ENCODE data around the gene AGFG1.

AGFG1 gene

GRCh38 chr2:227509824-227510619 lies 38.1 kb downstream of the AGFG1 start:
- Histone ChIP-seq H3K4me3 (ENCODE audit: low read depth, low read length) (no peak overlapping the region), H3K27me3 (ENCODE audit: insufficient read depth, low read length) (no peaks in the 10 kb centered on the region), H3K79me2 (ENCODE audit: control insufficient read depth, insufficient read depth, low read length, poor library complexity) (peaks cover 10% of the 10 kb centered on the region), H3K36me3 (ENCODE audit: control insufficient read depth in 1 of 2, insufficient read depth in 2 of 2, low read length in 2 of 2) (peaks cover 0 to 2% of the 10 kb centered on the region in 2 experiments), H3K4me1 (ENCODE audit: control insufficient read depth in 1 of 2, insufficient read depth in 2 of 2, low read length in 2 of 2) (peaks cover 4 to 21% of the 10 kb centered on the region in 2 experiments), H2BK5ac (ENCODE audit: low read depth, low read length, poor library complexity) (peak overlapping the region; percentile 82), H3K4ac (ENCODE audit: low read depth, low read length) (peak overlapping the region; percentile 89), H4K91ac (ENCODE audit: low read depth, low read length) (peak overlapping the region; percentile 80), H3K9ac (ENCODE audit: low read length) (no peak overlapping the region), H4K12ac (ENCODE audit: low read depth, low read length) (no peak overlapping the region), H3K4me2 (ENCODE audit: low read length) (peak overlapping the region; percentile 33), H2BK120ac (ENCODE audit: insufficient read depth, low read length, poor library complexity) (peak overlapping the region; percentile 43), H3K79me1 (ENCODE audit: low read length) (peaks cover 4% of the 10 kb centered on the region), H3K18ac (ENCODE audit: low read length) (peak overlapping the region; percentile 46), H3K14ac (ENCODE audit: low read length) (no peak overlapping the region), H4K8ac (ENCODE audit: low read depth, low read length) (no peak overlapping the region), H2BK12ac (ENCODE audit: low read length) (no peak overlapping the region), H3K27ac (ENCODE audit: low read depth, low read length) (peak overlapping the region; percentile 85), H2AFZ (ENCODE audit: insufficient read depth, low read length, poor library complexity) (no peak overlapping the region), H2AK5ac (ENCODE audit: low read length) (no peak overlapping the region), H3K23ac (ENCODE audit: low read length) (no peak overlapping the region), H3K9me3 (ENCODE audit: insufficient read depth, low read depth, low read length) (no peaks in the 10 kb centered on the region)
- no CpG with 5 or more reads among the region's 4 CpGs for WGBS (ENCODE audit: extremely low coverage, insufficient coverage, insufficient read length)
- peak; percentile 39 to 60 for DNase-seq

DNA sequence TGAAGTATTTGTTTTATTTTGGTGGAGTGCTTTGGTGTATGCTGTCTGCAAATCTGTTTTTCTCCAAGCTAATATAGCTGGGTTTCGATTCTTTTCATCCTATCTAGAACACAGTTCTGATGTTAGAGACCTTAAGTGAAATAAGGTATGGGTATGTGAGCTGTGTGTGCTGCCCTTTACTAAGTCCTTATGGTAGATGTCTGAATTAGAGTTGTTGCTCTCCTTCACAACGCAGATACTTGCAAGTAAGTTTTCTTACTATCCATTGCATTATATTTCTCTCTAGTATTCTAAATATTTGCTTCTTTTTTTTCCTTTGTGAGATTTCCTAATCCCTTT lies 38.6 kb downstream of the AGFG1 start:
- peak overlapping the region; percentile 85 for H3K27ac ChIP-seq (ENCODE audit: low read depth, low read length)
- no peaks in the 10 kb centered on the region for H3K27me3 ChIP-seq (ENCODE audit: insufficient read depth, low read length)
- no peak overlapping the region for H3K9ac ChIP-seq (ENCODE audit: low read length)
- no peak overlapping the region for H4K8ac ChIP-seq (ENCODE audit: low read depth, low read length)
- H3K14ac ChIP-seq (ENCODE audit: low read length) = no peak overlapping the region
- peaks cover 10% of the 10 kb centered on the region for H3K79me2 ChIP-seq (ENCODE audit: control insufficient read depth, insufficient read depth, low read length, poor library complexity)
- no peak for DNase-seq
- H4K91ac ChIP-seq (ENCODE audit: low read depth, low read length) = no peak overlapping the region
- H2BK5ac ChIP-seq (ENCODE audit: low read depth, low read length, poor library complexity) = no peak overlapping the region
- H3K4ac ChIP-seq (ENCODE audit: low read depth, low read length) = peak overlapping the region; percentile 89
- no peak overlapping the region for H3K23ac ChIP-seq (ENCODE audit: low read length)
- no peaks in the 10 kb centered on the region for H3K9me3 ChIP-seq (ENCODE audit: insufficient read depth, low read depth, low read length)
- peaks cover 4% of the 10 kb centered on the region for H3K79me1 ChIP-seq (ENCODE audit: low read length)
- H2BK120ac ChIP-seq (ENCODE audit: insufficient read depth, low read length, poor library complexity) = peak overlapping the region; percentile 43
- H3K36me3 ChIP-seq (ENCODE audit: control insufficient read depth in 1 of 2, insufficient read depth in 2 of 2, low read length in 2 of 2) = peaks cover 0 to 2% of the 10 kb centered on the region in 2 experiments
- H3K4me1 ChIP-seq (ENCODE audit: control insufficient read depth in 1 of 2, insufficient read depth in 2 of 2, low read length in 2 of 2) = peaks cover 4 to 21% of the 10 kb centered on the region in 2 experiments
- peak overlapping the region; percentile 33 for H3K4me2 ChIP-seq (ENCODE audit: low read length)
- no peak overlapping the region for H2BK12ac ChIP-seq (ENCODE audit: low read length)
- no peak overlapping the region for H2AFZ ChIP-seq (ENCODE audit: insufficient read depth, low read length, poor library complexity)
- WGBS (ENCODE audit: extremely low coverage, insufficient coverage, insufficient read length) = no CpG with 5 or more reads among the region's 2 CpGs
- no peak overlapping the region for H3K18ac ChIP-seq (ENCODE audit: low read length)
- no peak overlapping the region for H2AK5ac ChIP-seq (ENCODE audit: low read length)
- no peak overlapping the region for H3K4me3 ChIP-seq (ENCODE audit: low read depth, low read length)
- H4K12ac ChIP-seq (ENCODE audit: low read depth, low read length) = no peak overlapping the region

DNA sequence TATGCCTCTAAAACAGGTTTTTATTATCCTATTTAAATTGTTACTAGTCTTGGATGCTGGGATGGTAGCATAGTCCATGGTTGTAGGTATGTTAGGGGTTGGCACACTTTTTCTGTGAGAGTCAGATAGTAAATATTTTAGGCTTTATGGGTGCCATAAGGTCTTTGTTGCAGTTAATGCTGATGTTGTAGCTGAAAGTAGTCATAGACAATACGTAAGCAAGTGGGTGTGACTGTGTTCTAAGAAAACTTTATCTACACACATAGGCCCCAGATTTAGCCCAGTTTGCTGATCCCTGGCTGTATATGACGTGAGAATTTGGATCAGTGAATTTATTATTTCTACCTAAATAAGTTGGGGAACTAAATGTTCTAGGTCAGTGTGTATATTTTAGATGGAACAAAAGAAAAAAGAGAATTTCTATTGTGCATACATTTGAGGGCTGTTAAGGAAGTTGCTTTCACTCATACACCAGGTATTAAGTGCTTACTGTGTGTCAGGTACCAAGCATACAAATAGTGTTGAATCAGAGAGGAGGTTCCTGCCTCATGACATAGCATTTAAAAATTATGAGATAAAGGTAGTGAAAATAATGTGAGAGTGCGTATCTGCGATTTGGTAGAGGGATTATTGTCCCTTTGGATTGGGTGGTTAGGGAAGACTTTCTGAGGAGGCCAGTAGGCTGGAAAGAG lies 39.4 kb downstream of the AGFG1 start:
- Histone ChIP-seq H4K8ac (ENCODE audit: low read depth, low read length) (no peak overlapping the region), H3K4me3 (ENCODE audit: low read depth, low read length) (no peak overlapping the region), H3K79me1 (ENCODE audit: low read length) (peaks cover 5% of the 10 kb centered on the region), H3K4ac (ENCODE audit: low read depth, low read length) (peak overlapping the region; percentile 86), H3K36me3 (ENCODE audit: control insufficient read depth in 1 of 2, insufficient read depth in 2 of 2, low read length in 2 of 2) (peaks cover 0 to 2% of the 10 kb centered on the region in 2 experiments), H3K27ac (ENCODE audit: low read depth, low read length) (no peak overlapping the region), H4K12ac (ENCODE audit: low read depth, low read length) (no peak overlapping the region), H3K9ac (ENCODE audit: low read length) (no peak overlapping the region), H2BK5ac (ENCODE audit: low read depth, low read length, poor library complexity) (no peak overlapping the region), H4K91ac (ENCODE audit: low read depth, low read length) (no peak overlapping the region), H2BK12ac (ENCODE audit: low read length) (no peak overlapping the region), H3K23ac (ENCODE audit: low read length) (peak overlapping the region; percentile 77), H3K27me3 (ENCODE audit: insufficient read depth, low read length) (no peaks in the 10 kb centered on the region), H2AFZ (ENCODE audit: insufficient read depth, low read length, poor library complexity) (no peak overlapping the region), H2AK5ac (ENCODE audit: low read length) (no peak overlapping the region), H2BK120ac (ENCODE audit: insufficient read depth, low read length, poor library complexity) (no peak overlapping the region), H3K4me2 (ENCODE audit: low read length) (no peak overlapping the region), H3K79me2 (ENCODE audit: control insufficient read depth, insufficient read depth, low read length, poor library complexity) (peaks cover 10% of the 10 kb centered on the region), H3K18ac (ENCODE audit: low read length) (no peak overlapping the region), H3K4me1 (ENCODE audit: control insufficient read depth in 1 of 2, insufficient read depth in 2 of 2, low read length in 2 of 2) (peaks cover 2 to 20% of the 10 kb centered on the region in 2 experiments), H3K9me3 (ENCODE audit: insufficient read depth, low read depth, low read length) (no peaks in the 10 kb centered on the region), H3K14ac (ENCODE audit: low read length) (no peak overlapping the region)
- 100% methylated on average over 2 of the region's 4 CpGs for WGBS (ENCODE audit: extremely low coverage, insufficient coverage, insufficient read length)
- DNase-seq = no peak

DNA sequence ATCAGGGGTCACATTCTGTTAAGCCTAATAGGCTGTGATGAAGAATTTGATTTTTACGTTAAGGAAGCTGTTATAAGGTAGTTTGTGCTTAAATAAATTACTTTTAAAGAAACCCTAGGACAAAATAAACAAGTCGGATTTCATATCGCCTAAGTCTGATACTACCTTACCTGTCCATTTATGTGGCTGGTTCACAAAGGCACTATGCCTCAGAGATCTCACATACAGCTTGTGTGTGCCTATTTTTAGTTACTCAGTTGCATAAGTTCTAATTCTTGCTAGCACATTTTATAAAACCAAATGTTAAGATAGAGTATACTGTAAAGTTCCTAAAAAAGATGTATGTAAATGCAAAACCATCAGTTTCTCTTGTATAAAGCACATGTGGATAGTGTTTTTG lies 40.0 kb downstream of the AGFG1 start:
- Histone ChIP-seq H2AFZ (ENCODE audit: insufficient read depth, low read length, poor library complexity) (no peak overlapping the region), H3K9me3 (ENCODE audit: insufficient read depth, low read depth, low read length) (no peaks in the 10 kb centered on the region)
- WGBS (ENCODE audit: extremely low coverage, insufficient coverage, insufficient read length) = no CpG with 5 or more reads among the region's 3 CpGs

More for the DNA sequence above, 40.0 kb downstream of the AGFG1 start:
- no peak for DNase-seq
- H2BK12ac ChIP-seq (ENCODE audit: low read length) = no peak overlapping the region
- no peak overlapping the region for H4K91ac ChIP-seq (ENCODE audit: low read depth, low read length)
- no peak overlapping the region for H3K4me2 ChIP-seq (ENCODE audit: low read length)
- no peak overlapping the region for H4K8ac ChIP-seq (ENCODE audit: low read depth, low read length)
- no peak overlapping the region for H2BK120ac ChIP-seq (ENCODE audit: insufficient read depth, low read length, poor library complexity)
- H3K27me3 ChIP-seq (ENCODE audit: insufficient read depth, low read length) = no peaks in the 10 kb centered on the region
- no peak overlapping the region for H3K9ac ChIP-seq (ENCODE audit: low read length)
- H3K23ac ChIP-seq (ENCODE audit: low read length) = no peak overlapping the region
- no peak overlapping the region for H2AK5ac ChIP-seq (ENCODE audit: low read length)
- H3K18ac ChIP-seq (ENCODE audit: low read length) = no peak overlapping the region
- H2BK5ac ChIP-seq (ENCODE audit: low read depth, low read length, poor library complexity) = no peak overlapping the region
- H4K12ac ChIP-seq (ENCODE audit: low read depth, low read length) = no peak overlapping the region
- no peak overlapping the region for H3K14ac ChIP-seq (ENCODE audit: low read length)
- H3K4me3 ChIP-seq (ENCODE audit: low read depth, low read length) = no peak overlapping the region
- peaks cover 0 to 2% of the 10 kb centered on the region in 2 experiments for H3K36me3 ChIP-seq (ENCODE audit: control insufficient read depth in 1 of 2, insufficient read depth in 2 of 2, low read length in 2 of 2)
- H3K27ac ChIP-seq (ENCODE audit: low read depth, low read length) = no peak overlapping the region
- H3K4ac ChIP-seq (ENCODE audit: low read depth, low read length) = peak overlapping the region; percentile 86
- peaks cover 2 to 17% of the 10 kb centered on the region in 2 experiments for H3K4me1 ChIP-seq (ENCODE audit: control insufficient read depth in 1 of 2, insufficient read depth in 2 of 2, low read length in 2 of 2)
- peaks cover 10% of the 10 kb centered on the region for H3K79me2 ChIP-seq (ENCODE audit: control insufficient read depth, insufficient read depth, low read length, poor library complexity)
- H3K79me1 ChIP-seq (ENCODE audit: low read length) = peaks cover 5% of the 10 kb centered on the region
